Activated T-cell treated with anti-CD3 and anti-CD28 coated beads, Interleukin-2, amount 50 U/mL, for 24 hours (primary cell): Measurements from ENCODE around the gene TUG1.

Source experiments
- DNase-seq: peaks from one replicate; pipeline ENCODE4 v3.0.0-alpha.2; 2020
- H3K27ac Mint-ChIP-seq: 2 replicates; pipeline ENCODE4 v1.8.0; 2020; ENCODE audit warnings: mild to moderate bottlenecking, mixed read lengths
- H3K27me3 Mint-ChIP-seq: 2 replicates; pipeline ENCODE4 v1.8.0; 2020; ENCODE audit warnings: mixed read lengths
- H3K36me3 Mint-ChIP-seq: 2 replicates; pipeline ENCODE4 v1.8.0; 2020; ENCODE audit warnings: low read depth, mixed read lengths
- H3K4me1 Mint-ChIP-seq: 2 replicates; pipeline ENCODE4 v1.8.0; 2020; ENCODE audit warnings: low read depth, mixed read lengths
- H3K4me3 Mint-ChIP-seq: 2 replicates; pipeline ENCODE4 v1.8.0; 2020; ENCODE audit warnings: mild to moderate bottlenecking, moderate library complexity, mixed read lengths
- H3K9me3 Mint-ChIP-seq: 2 replicates; pipeline ENCODE4 v1.8.0; 2020; ENCODE audit warnings: mixed read lengths

TUG1 gene

GRCh38 chr22:30968924-30969531 lies at the start of gene TUG1:
Gene TUG1 (plus strand): TSS chr22:30969265.
- peaks cover 93% of the 10 kb centered on the region for H3K36me3 Mint-ChIP-seq
- peaks cover 69% of the 10 kb centered on the region for H3K4me1 Mint-ChIP-seq
- peak within 1 kb of the TSS; percentile 98 for H3K27ac Mint-ChIP-seq
- peak; percentile 97 for DNase-seq
- peaks cover 49% of the 10 kb centered on the region for H3K9me3 Mint-ChIP-seq
- no peaks in the 10 kb centered on the region for H3K27me3 Mint-ChIP-seq
- H3K4me3 Mint-ChIP-seq = peak within 1 kb of the TSS; percentile 87

- H3K27ac Mint-ChIP-seq = no peak overlapping the region
- no peaks in the 10 kb centered on the region for H3K9me3 Mint-ChIP-seq
- no peaks in the 10 kb centered on the region for H3K27me3 Mint-ChIP-seq
- peaks cover 28% of the 10 kb centered on the region for H3K4me1 Mint-ChIP-seq
- H3K36me3 Mint-ChIP-seq = peaks cover 35% of the 10 kb centered on the region
- H3K4me3 Mint-ChIP-seq = peak overlapping the region; percentile 78
- DNase-seq = no peak
These were observed 49.1 kb upstream of the TUG1 start for GRCh38 chr22:30919973-30920372.

- peak overlapping the region; percentile 50 for H3K27ac Mint-ChIP-seq
- peak overlapping the region; percentile 78 for H3K4me3 Mint-ChIP-seq
- no peaks in the 10 kb centered on the region for H3K9me3 Mint-ChIP-seq
- peak; percentile 88 for DNase-seq
- H3K27me3 Mint-ChIP-seq = no peaks in the 10 kb centered on the region
- H3K36me3 Mint-ChIP-seq = peaks cover 37% of the 10 kb centered on the region
- peaks cover 28% of the 10 kb centered on the region for H3K4me1 Mint-ChIP-seq
These were observed 48.7 kb upstream of the TUG1 start for GRCh38 chr22:30920407-30920806.

GRCh38 chr22:30921108-30921507 lies 48.0 kb upstream of the TUG1 start:
- Mint-ChIP-seq H3K36me3 (peaks cover 44% of the 10 kb centered on the region), H3K27ac (peak overlapping the region; percentile 89), H3K9me3 (no peaks in the 10 kb centered on the region), H3K4me3 (peak overlapping the region; percentile 78), H3K27me3 (no peaks in the 10 kb centered on the region), H3K4me1 (peaks cover 28% of the 10 kb centered on the region)
- no peak for DNase-seq

DNA sequence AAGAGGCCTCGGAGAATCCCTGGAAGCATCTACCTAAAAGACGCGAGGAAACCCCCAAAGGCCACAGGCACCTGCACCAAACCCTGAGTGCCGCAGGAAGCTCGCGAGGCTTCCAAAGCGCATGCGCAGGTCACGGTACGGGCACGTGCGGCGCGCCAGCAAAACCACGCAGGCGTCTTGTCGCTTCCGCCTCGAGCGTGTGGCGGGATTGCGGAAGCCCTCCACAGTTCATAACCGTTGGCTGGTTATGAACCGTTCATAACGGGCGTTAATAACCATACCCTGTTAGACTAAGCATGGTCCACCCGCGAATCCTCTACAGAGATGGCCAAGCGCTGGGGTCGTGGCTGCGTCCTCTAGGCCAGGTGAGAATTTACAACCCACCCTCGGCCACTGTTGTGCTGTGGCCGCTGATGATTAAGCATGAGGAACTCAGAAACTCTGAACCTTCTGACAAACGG lies 46.9 kb upstream of the TUG1 start:
- Mint-ChIP-seq H3K9me3 (no peaks in the 10 kb centered on the region), H3K4me1 (peaks cover 28% of the 10 kb centered on the region), H3K36me3 (peaks cover 48% of the 10 kb centered on the region), H3K27me3 (no peaks in the 10 kb centered on the region), H3K27ac (peak overlapping the region; percentile 89), H3K4me3 (peak overlapping the region; percentile 78)
- peak; percentile 84 for DNase-seq

- Mint-ChIP-seq H3K27ac (peak overlapping the region; percentile 37), H3K4me3 (no peak overlapping the region), H3K36me3 (peaks cover 56% of the 10 kb centered on the region), H3K27me3 (no peaks in the 10 kb centered on the region), H3K9me3 (no peaks in the 10 kb centered on the region), H3K4me1 (peaks cover 25% of the 10 kb centered on the region)
- DNase-seq = no peak
These were observed 45.7 kb upstream of the TUG1 start for GRCh38 chr22:30923168-30923900.

DNA sequence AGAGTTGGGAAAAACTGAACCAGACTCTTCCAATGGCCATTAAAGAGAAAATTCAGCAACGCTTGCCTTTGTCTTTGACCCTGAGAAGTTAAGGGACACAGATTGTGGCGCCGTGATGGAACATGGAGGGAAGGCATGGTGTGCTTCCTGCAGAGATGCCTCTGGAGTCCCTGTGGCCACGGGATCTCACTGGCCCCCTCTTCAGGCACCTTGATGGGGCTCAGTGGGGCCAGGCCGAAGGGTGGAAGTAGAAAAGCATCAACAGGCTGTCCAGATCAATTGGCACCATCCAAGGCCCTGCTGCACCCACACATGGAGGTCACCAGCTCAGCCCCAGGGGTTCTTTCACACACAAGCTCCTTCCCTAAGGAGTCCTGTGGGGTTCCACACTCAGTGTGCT lies 43.4 kb upstream of the TUG1 start:
- Mint-ChIP-seq H3K27ac (peak overlapping the region; percentile 14), H3K9me3 (no peaks in the 10 kb centered on the region), H3K27me3 (no peaks in the 10 kb centered on the region), H3K4me3 (no peak overlapping the region), H3K4me1 (peaks cover 16% of the 10 kb centered on the region), H3K36me3 (peaks cover 72% of the 10 kb centered on the region)
- DNase-seq = no peak

DNA sequence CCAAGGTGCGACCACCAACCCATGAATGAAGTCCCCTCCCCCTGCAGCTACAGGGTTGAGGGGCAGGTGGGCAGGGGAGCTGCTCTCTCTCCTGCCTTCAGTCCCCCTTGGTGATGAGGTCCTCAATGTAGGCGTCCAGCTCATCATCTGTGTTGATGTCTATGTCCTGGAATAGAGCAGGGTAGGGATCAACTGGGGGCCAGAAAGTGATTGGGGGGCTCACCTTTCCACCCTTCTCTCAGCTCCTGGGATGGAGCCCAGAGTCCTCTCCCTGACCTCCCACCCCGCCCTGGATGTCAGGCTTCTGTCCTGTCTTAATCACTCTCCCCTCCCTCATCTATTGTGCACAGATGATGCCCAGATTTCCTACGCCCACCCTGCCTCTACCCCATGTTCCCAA lies 42.4 kb upstream of the TUG1 start:
- H3K9me3 Mint-ChIP-seq = no peaks in the 10 kb centered on the region
- H3K36me3 Mint-ChIP-seq = peaks cover 82% of the 10 kb centered on the region
- no peak for DNase-seq
- no peaks in the 10 kb centered on the region for H3K27me3 Mint-ChIP-seq
- H3K4me3 Mint-ChIP-seq = no peak overlapping the region
- no peak overlapping the region for H3K27ac Mint-ChIP-seq
- H3K4me1 Mint-ChIP-seq = peaks cover 8% of the 10 kb centered on the region

- Mint-ChIP-seq H3K4me3 (no peak overlapping the region), H3K27ac (peak overlapping the region; percentile 71), H3K36me3 (peaks cover 88% of the 10 kb centered on the region), H3K27me3 (no peaks in the 10 kb centered on the region), H3K4me1 (peaks cover 2% of the 10 kb centered on the region), H3K9me3 (no peaks in the 10 kb centered on the region)
- no peak for DNase-seq
These were observed 41.3 kb upstream of the TUG1 start for GRCh38 chr22:30927806-30928205.

DNA sequence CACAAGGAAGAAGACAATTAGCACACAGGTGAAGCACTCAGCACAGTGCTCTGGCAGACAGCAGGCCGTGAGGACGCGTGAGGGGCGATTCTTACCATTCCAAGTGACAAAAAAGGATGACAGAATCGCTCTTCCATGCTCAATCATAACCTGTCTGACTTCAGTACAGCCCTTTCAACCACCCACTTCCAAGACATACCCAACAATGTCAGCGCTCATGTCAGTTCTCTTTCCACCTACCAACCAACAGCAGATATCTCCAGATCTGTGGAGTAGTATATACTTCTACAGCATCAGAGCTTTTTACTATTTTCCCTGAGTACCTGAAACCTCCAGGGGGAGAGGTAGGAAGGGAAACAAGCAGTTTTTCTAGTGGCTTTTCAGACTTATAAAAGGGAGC lies 40.7 kb upstream of the TUG1 start:
- DNase-seq = no peak
- Mint-ChIP-seq H3K4me3 (no peak overlapping the region), H3K4me1 (peaks cover 2% of the 10 kb centered on the region)

DNA sequence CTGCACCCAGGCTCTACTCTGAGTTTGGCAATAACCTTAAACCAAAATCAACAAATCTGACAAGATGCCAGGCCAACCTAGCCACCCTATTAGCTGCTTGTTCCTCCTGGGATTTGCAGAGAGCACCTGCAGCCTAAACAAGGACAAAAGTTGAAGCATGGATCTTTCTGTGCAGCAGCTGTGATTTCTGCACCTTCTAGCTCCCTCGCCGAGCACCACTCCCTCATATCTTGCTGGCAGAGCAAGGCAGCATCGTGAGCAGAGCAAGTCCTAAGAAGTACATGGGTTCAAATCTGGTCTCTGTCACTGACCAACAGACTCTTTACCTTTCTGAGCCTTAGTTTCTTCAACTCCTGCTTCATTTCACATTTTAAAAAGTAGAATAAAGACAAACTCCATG lies 38.8 kb upstream of the TUG1 start:
- no peaks in the 10 kb centered on the region for H3K9me3 Mint-ChIP-seq

More for the DNA sequence above, 40.7 kb upstream of the TUG1 start:
- peaks cover 90% of the 10 kb centered on the region for H3K36me3 Mint-ChIP-seq
- H3K27ac Mint-ChIP-seq = no peak overlapping the region
- H3K9me3 Mint-ChIP-seq = no peaks in the 10 kb centered on the region
- no peaks in the 10 kb centered on the region for H3K27me3 Mint-ChIP-seq

GRCh38 chr22:30931541-30932300 lies 37.3 kb upstream of the TUG1 start:
- Mint-ChIP-seq H3K27me3 (no peaks in the 10 kb centered on the region), H3K4me1 (peaks cover 7% of the 10 kb centered on the region), H3K36me3 (peaks cover 93% of the 10 kb centered on the region), H3K4me3 (no peak overlapping the region), H3K9me3 (no peaks in the 10 kb centered on the region), H3K27ac (peak overlapping the region; percentile 69)
- DNase-seq = no peak

More for the DNA sequence above, 38.8 kb upstream of the TUG1 start:
- Mint-ChIP-seq H3K27me3 (no peaks in the 10 kb centered on the region), H3K4me1 (peaks cover 2% of the 10 kb centered on the region), H3K27ac (peak overlapping the region; percentile 79), H3K4me3 (no peak overlapping the region), H3K36me3 (peaks cover 90% of the 10 kb centered on the region)
- no peak for DNase-seq

DNA sequence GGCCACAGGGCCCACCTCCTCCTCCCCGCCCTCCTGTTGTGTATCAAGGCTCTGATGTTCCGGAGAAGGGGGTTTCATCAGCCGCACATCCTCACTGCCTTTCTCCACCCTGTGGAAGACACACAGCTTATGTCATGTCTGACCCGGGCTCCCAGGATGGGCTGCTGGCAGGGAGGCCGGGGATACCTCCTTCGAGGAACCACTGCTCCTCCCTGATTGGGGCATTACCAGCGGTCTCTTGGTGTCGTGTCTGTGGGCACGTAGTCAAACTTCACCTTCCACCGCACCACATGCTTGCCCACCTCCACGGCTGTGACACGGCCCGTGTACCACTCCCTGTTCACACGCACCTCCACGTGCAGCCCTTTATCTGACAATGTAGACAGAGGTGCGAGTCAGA lies 36.4 kb upstream of the TUG1 start:
- H3K27ac Mint-ChIP-seq = peak overlapping the region; percentile 69
- no peaks in the 10 kb centered on the region for H3K9me3 Mint-ChIP-seq
- H3K4me3 Mint-ChIP-seq = no peak overlapping the region
- peaks cover 93% of the 10 kb centered on the region for H3K36me3 Mint-ChIP-seq
- no peak for DNase-seq
- peaks cover 11% of the 10 kb centered on the region for H3K4me1 Mint-ChIP-seq
- no peaks in the 10 kb centered on the region for H3K27me3 Mint-ChIP-seq

GRCh38 chr22:30933457-30933856 lies 35.6 kb upstream of the TUG1 start:
- Mint-ChIP-seq H3K27ac (peak overlapping the region; percentile 13), H3K36me3 (peaks cover 92% of the 10 kb centered on the region), H3K9me3 (no peaks in the 10 kb centered on the region), H3K4me3 (no peak overlapping the region), H3K4me1 (peaks cover 17% of the 10 kb centered on the region), H3K27me3 (no peaks in the 10 kb centered on the region)
- DNase-seq = no peak

DNA sequence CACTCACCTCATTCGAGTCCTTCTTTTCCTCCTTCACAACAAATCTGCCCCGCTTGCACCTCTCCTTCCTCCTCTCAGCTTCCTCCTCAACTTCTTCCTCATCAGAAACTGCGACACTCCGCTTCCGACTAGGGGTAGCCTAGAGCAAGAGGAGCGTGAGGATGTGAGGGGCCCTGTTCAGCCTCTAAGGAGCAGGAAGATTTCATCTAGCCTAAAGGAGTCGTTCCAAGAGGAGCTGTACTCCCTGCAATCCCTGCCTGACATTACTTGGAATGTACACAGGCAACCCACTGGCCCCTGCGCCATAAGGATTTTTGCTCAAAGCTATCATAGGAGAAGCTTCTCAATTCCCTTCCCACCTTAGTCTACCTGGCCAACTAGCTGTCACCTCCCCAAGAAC lies 35.0 kb upstream of the TUG1 start:
- Mint-ChIP-seq H3K36me3 (peaks cover 92% of the 10 kb centered on the region), H3K4me1 (peaks cover 21% of the 10 kb centered on the region), H3K27ac (peak overlapping the region; percentile 13), H3K27me3 (no peaks in the 10 kb centered on the region), H3K4me3 (no peak overlapping the region), H3K9me3 (no peaks in the 10 kb centered on the region)
- no peak for DNase-seq
